Neural crest cell (in vitro differentiated cells): ENCODE results near the gene HSF2BP. TPM values are rescaled to one million over a fixed set of nuclear protein-coding genes. Genes with fewer than 3 reads are reported as not detected.

Experiments
- DNase-seq: peaks from one replicate; pipeline ENCODE4 v3.0.0; 2021; ENCODE audit warnings: low read depth, mixed read lengths, low spot score
- H3K27ac Mint-ChIP-seq: one replicate; pipeline ENCODE4 v1.8.0; 2021; ENCODE audit warnings: mild to moderate bottlenecking, mixed read lengths; ENCODE audit not compliant: unreplicated experiment
- H3K27me3 Mint-ChIP-seq: 2 replicates; pipeline ENCODE4 v1.8.0; 2021; ENCODE audit warnings: low read depth, mild to moderate bottlenecking, mixed read lengths
- H3K36me3 Mint-ChIP-seq: 2 replicates; pipeline ENCODE4 v1.8.0; 2021; ENCODE audit warnings: low read depth, mild to moderate bottlenecking, mixed read lengths
- H3K4me1 Mint-ChIP-seq: 2 replicates; pipeline ENCODE4 v1.8.0; 2021; ENCODE audit warnings: mixed read lengths
- H3K4me3 Mint-ChIP-seq: one replicate; pipeline ENCODE4 v1.8.0; 2021; ENCODE audit warnings: mild to moderate bottlenecking, mixed read lengths
- H3K9me3 Mint-ChIP-seq: 2 replicates; pipeline ENCODE4 v1.8.0; 2021; ENCODE audit warnings: mixed read lengths
- total RNA-seq: library from RNA; stranded (reverse); gene quantifications from 2 replicates; pipeline ENCODE4 v1.2.1, GENCODE V29; 2021
- TF ChIP-seq, protein P1 (sequence below): fragments of 200-600 bp; sonication (generic); conservative IDR thresholded peaks from 2 replicates; pipeline ENCODE4 v1.5.0; 2021; ENCODE audit warnings: antibody characterized with exemption, mild to moderate bottlenecking

The HSF2BP gene
- total RNA-seq, 1 donor from 2014 or later: 2.3 TPM

DNA sequence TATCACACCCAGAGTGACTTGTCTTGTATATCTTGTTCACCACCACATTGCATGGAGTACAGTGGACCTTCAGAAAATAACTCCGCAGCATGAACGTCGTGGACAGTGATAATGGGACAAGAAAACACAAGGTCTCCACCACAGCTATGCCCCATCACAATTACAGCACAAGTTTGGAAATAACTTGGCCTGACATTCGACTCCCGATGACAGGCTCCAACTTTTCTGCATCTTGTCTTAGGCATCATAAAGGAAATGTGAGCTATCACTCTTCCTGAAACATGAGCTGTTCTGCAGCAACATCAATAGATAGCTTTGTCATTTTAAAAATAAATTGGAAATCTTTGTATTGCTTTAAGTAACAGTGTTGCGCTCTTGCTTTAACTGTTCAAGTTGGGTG is 3.0 kb upstream of the HSF2BP start:
- no peaks in the 10 kb centered on the region for H3K27me3 Mint-ChIP-seq
- peaks cover 20% of the 10 kb centered on the region for H3K36me3 Mint-ChIP-seq
- H3K9me3 Mint-ChIP-seq: no peaks in the 10 kb centered on the region

DNA sequence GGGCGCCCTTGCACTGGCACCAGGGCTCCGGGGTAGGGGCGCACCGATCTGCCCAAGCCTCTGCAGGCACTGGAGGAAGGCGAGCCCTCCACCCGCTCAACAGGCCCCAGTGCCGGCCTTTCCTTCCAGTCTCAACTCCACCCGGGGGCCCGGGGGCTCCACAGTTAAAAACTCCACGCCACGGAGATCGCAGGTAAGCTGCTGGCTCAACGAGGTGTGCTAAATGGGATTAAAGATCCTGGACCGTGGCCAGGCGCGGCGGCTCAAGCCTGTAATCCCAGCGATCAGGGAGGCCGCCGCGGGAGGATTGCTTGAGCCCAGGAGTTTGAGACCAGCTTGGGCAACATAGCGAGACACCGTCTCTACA is 536 bp downstream of the HSF2BP start:
- H3K27me3 Mint-ChIP-seq: no peaks in the 10 kb centered on the region
- peaks cover 23% of the 10 kb centered on the region for H3K4me1 Mint-ChIP-seq
- TF ChIP-seq, protein P1, sequence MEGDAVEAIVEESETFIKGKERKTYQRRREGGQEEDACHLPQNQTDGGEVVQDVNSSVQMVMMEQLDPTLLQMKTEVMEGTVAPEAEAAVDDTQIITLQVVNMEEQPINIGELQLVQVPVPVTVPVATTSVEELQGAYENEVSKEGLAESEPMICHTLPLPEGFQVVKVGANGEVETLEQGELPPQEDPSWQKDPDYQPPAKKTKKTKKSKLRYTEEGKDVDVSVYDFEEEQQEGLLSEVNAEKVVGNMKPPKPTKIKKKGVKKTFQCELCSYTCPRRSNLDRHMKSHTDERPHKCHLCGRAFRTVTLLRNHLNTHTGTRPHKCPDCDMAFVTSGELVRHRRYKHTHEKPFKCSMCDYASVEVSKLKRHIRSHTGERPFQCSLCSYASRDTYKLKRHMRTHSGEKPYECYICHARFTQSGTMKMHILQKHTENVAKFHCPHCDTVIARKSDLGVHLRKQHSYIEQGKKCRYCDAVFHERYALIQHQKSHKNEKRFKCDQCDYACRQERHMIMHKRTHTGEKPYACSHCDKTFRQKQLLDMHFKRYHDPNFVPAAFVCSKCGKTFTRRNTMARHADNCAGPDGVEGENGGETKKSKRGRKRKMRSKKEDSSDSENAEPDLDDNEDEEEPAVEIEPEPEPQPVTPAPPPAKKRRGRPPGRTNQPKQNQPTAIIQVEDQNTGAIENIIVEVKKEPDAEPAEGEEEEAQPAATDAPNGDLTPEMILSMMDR: no peak
- no peak for DNase-seq
- peak overlapping the region; percentile 65 for H3K4me3 Mint-ChIP-seq
- no peaks in the 10 kb centered on the region for H3K9me3 Mint-ChIP-seq
- H3K27ac Mint-ChIP-seq: peak overlapping the region; percentile 95
- H3K36me3 Mint-ChIP-seq: peaks cover 2% of the 10 kb centered on the region

More for the DNA sequence above, 3.0 kb upstream of the HSF2BP start:
- Mint-ChIP-seq H3K4me3 (no peak overlapping the region), H3K27ac (no peak overlapping the region), H3K4me1 (peaks cover 23% of the 10 kb centered on the region)
- DNase-seq: no peak
- TF ChIP-seq, protein P1: no peak

DNA sequence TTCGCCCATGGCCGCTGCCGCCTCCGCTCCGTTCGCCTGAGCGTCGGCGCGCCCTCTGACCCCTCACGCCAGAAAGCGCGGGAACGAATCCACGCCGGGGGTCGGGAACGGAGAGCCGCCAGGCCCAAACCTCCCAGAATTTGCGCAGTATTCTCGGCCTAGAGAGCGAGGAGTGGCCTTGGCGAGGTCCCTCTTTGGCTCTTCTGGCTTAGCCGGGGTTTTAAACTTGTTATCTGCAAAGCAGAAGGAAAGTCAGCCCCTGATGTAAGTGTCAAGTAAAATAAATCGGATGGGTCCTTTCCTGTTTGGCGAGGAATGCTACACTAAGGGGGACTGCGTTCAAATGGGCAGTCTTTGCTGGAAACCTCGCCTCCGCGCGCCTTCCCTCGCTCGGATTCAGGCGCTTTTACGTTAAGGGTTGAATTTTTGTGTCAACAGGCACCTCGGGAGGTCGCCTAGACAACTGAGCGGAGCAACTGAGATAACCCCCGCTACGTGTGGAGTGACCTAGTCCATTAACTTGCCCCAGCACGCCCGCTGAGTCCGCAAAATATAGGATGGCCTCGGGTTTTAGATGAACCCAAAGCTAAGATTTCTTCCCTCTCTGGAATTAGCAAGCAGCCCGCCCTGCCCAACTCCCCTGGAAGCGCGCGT is 1.1 kb downstream of the HSF2BP start:
- DNase-seq: no peak
- peaks cover 23% of the 10 kb centered on the region for H3K4me1 Mint-ChIP-seq

DNA sequence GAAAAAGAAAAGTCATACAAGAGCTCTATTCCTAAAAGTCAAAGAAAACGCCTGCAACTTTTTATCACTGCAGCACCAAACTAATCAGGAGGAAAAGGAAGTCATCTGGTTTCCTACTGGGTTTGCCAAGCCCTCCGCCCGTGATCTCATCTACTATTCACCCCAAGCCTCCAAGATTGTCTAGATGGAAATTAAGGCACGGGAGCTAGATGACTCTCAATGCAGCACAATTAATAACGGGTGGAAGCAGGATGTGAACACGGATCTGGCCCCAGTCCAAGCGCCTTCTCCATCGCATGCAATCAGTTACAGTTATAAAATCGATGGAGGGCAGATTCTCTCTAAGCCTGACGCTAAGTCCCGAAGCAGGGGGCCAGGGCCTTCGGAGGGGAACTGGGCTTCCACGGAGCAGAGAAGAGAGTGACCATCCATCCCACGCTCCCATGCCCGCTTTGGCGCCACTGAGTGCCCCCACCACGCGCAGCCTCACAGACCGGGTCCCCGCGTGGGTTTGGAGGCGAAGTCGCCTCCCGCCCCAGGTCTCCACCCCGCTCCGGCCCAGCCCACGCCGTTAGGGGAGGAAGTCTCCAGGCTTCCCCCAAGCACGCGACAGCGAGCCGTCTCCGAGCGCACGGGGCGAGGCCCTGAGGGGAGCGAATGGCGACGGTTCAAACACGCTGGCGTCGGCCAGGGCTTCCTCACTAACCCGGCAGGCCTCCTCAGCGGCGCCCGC is 1.8 kb downstream of the HSF2BP start:
- no peak for DNase-seq
- TF ChIP-seq, protein P1: no peak
- H3K4me3 Mint-ChIP-seq: peak overlapping the region; percentile 68
- no peaks in the 10 kb centered on the region for H3K27me3 Mint-ChIP-seq
- no peaks in the 10 kb centered on the region for H3K9me3 Mint-ChIP-seq
- peaks cover 23% of the 10 kb centered on the region for H3K4me1 Mint-ChIP-seq
- H3K36me3 Mint-ChIP-seq: peaks cover 2% of the 10 kb centered on the region
- H3K27ac Mint-ChIP-seq: no peak overlapping the region

More for the DNA sequence above, 1.1 kb downstream of the HSF2BP start:
- Mint-ChIP-seq H3K4me3 (peak overlapping the region; percentile 72), H3K9me3 (no peaks in the 10 kb centered on the region), H3K36me3 (peaks cover 2% of the 10 kb centered on the region), H3K27ac (no peak overlapping the region), H3K27me3 (no peaks in the 10 kb centered on the region)
- TF ChIP-seq, protein P1: no peak

DNA sequence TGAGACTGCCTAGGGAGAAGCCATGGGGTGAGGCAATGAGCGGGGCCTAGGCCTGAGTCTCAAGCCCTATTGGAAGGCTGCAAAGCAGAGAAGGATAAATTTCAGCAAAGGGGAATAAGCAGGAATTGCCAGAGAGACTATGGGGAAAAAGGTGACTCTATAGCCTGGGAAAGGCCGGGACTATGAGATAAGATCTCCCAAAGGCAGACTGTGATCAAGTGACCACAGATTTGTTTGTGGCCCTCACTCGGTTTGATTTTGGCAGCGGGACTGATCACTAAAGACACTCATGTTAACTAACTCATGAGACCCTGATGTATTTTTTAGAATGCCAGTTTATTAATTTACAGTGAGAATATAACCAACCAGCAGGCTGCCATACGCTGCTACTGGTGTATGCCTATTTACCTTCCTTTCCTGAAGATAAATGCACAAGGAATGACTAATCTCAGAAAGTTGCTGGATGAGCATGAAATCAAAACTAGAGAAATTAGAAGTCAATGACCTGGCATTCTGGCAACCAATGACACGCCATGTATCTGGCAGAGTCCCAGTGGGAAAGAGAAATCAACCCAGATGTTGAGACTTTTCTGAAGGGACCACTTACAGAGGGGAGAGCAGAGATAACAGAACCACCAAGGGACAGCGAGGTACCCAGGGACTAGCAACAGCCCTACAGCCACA is 4.3 kb downstream of the HSF2BP start:
- peaks cover 2% of the 10 kb centered on the region for H3K4me1 Mint-ChIP-seq
- H3K27ac Mint-ChIP-seq: no peak overlapping the region
- no peaks in the 10 kb centered on the region for H3K36me3 Mint-ChIP-seq
- H3K9me3 Mint-ChIP-seq: no peaks in the 10 kb centered on the region
- H3K27me3 Mint-ChIP-seq: no peaks in the 10 kb centered on the region
- TF ChIP-seq, protein P1: no peak
- peak overlapping the region; percentile 5 for H3K4me3 Mint-ChIP-seq
- no peak for DNase-seq
